Measurements from ENCODE around the gene ZFP2.
A peak's percentile ranks its signal among the peaks of the same experiment; 100 is the strongest.
"Not testable (repeated sequence)": the region's sequence is repeated elsewhere in the genome, so short reads cannot be mapped to it uniquely, and the experiment has no call there.

The ZFP2 gene

DNA sequence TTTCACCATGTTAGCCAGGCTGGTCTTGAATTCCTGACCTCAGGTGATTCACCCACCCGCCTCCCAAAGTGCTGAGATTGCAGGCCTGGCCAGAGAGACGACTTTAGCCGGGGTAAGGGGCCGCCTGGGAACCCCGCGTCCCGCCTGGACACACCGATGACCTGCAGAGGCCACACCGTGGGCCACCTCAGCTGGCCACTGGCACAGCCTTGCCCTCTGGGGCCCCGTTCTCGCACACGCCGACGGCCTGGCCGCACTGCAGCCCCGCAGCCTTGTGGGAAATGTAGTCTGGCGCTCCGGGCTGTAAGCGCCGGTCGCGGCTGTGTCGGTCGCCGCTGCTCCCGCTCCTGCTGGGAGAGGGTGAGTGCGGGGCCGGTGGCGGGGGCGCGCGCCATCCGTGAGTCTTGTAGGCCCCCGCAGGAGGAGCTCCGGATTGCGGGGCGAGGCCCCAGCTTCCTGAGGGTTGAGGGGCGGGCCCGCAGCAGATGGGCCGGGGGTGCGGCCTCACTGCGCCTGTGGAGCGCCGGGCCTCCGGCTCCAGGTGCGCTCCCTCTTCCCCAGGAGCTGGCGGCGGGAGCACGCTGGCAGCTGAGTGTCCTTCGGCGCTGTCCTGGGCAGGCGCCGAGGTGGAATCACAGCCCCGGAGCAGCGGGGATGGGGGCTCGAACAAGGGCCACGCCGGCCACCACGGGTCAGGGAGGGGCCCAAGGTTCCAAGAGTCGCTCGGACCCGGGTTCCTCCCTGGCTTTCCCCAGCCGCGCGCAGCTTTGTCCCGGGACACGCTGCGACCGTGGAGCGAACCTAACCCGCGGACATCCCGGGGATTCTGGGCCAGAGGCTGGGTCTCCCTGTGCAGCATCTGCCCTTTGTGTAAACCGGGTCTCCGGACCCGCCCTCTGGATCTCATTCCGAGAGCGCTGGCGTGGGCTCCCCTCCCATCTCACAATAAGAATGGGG is at the start of gene ZFP2:
Gene ZFP2, plus strand, starts transcription at position 299 of the 957 bp plus-strand sequence. CDS start 35,401 bp downstream, outside the sequence.
- DNase-seq (ENCODE audit: extremely low read depth in 1 of 2, low read depth in 1 of 2): no peak

- DNase-seq (ENCODE audit: extremely low read depth in 1 of 2, low read depth in 1 of 2): no peak
Measured at GRCh38 chr5:178849316-178849715, 46.4 kb upstream of the ZFP2 start.

DNA sequence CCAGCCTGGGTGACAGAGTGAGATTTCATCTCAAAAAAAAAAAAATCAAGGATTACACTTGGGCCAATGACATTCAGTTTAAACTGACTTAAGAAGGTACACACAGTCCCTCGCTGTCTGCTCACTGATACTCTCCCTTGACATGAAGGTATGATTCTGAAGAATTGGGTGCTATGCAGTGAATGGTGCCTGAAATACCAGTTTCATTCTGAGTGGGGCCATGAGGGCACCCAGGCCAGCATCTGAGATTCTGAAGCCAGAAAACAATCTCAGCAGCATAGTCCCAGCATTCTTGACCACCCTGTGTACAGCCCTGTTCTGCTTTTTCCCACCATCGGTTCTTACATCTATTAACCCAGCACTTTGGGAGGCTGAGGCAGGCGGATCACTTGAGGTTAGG is 43.8 kb upstream of the ZFP2 start:
- DNase-seq (ENCODE audit: extremely low read depth in 1 of 2, low read depth in 1 of 2): no peak

GRCh38 chr5:178854284-178854683 is 41.4 kb upstream of the ZFP2 start:
- no peak for DNase-seq (ENCODE audit: extremely low read depth in 1 of 2, low read depth in 1 of 2)

- peak; percentile 66 for DNase-seq (ENCODE audit: extremely low read depth in 1 of 2, low read depth in 1 of 2)
Measured at GRCh38 chr5:178859625-178860521, 35.8 kb upstream of the ZFP2 start, which contains the start of gene ZNF354B. Gene ZNF354B (plus strand): TSS chr5:178859953. CDS start chr5:178861048, 1,095 bp downstream.

DNA sequence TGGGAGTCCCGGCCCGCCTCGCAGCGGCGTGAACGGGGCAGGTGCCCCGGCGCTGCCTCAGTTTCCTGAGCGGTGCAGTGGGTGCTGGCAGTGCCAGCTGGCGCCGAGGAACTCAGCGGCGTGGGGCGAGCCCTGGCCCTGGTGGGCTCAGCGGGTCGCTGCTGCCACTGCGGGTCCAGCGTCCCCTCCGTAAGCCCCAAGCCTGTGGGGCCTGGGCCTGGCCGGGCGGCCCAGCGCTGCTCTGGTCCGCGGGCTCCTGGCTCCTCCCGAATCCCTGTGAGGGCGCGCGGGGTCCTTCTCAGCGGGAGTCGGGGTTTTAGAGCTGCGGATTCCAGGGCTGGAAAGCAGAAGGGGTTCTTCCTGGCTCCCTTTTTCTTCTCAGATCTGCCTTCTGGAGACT is 35.1 kb upstream of the ZFP2 start:
- DNase-seq (ENCODE audit: extremely low read depth in 1 of 2, low read depth in 1 of 2): not testable (repeated sequence)

DNA sequence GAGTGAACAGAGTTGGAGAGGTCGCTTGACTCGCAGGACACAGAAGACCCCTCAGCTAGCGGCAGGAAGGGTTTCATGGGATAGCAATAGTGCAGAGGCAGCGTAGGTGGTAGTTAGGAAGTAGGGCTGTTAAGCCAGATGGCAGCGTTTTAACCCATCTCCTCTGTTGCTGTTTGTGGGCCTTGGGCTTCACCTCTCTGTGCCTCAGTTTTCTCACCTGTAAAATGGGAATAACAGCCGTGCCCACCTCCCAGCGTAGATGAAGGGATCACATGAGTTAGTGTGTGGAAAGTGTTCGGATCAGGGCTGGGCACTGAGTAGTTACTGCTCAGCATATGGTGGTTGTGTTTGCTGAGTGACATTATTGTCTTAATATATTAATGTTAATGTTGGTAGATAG is 34.1 kb upstream of the ZFP2 start:
- DNase-seq (ENCODE audit: extremely low read depth in 1 of 2, low read depth in 1 of 2): no peak

- DNase-seq (ENCODE audit: extremely low read depth in 1 of 2, low read depth in 1 of 2): no peak
Measured at GRCh38 chr5:178866946-178867345, 28.8 kb upstream of the ZFP2 start.

GRCh38 chr5:178869577-178869976 is 26.1 kb upstream of the ZFP2 start:
- DNase-seq (ENCODE audit: extremely low read depth in 1 of 2, low read depth in 1 of 2): no peak

GRCh38 chr5:178870411-178870810 is 25.3 kb upstream of the ZFP2 start:
- no peak for DNase-seq (ENCODE audit: extremely low read depth in 1 of 2, low read depth in 1 of 2)

- DNase-seq (ENCODE audit: extremely low read depth in 1 of 2, low read depth in 1 of 2): no peak
Measured at GRCh38 chr5:178872302-178872701, 23.4 kb upstream of the ZFP2 start.

- DNase-seq (ENCODE audit: extremely low read depth in 1 of 2, low read depth in 1 of 2): not testable (repeated sequence)
Measured at GRCh38 chr5:178883115-178883694, 12.5 kb upstream of the ZFP2 start.

DNA sequence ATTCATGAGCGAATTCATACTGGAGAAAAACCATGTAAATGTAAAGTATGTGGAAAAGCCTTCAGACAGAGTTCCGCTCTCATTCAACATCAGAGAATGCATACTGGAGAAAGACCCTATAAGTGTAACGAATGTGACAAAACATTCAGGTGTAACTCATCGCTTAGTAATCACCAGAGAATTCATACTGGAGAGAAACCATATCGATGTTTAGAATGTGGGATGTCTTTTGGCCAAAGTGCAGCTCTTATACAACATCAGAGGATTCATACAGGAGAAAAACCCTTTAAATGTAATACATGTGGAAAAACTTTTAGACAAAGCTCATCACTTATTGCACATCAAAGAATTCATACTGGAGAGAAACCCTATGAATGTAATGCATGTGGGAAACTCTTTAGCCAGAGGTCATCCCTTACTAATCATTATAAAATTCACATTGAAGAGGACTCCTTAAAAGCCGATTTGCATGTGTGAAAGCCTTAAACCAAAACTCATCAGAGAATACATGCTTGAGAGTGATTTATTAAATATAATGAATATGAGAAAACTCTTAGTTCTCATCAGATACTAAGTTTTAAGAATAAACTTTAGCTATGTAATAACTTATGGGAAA is 11.8 kb upstream of the ZFP2 start:
- DNase-seq (ENCODE audit: extremely low read depth in 1 of 2, low read depth in 1 of 2): no peak

GRCh38 chr5:178899289-178899688 is 3.6 kb downstream of the ZFP2 start:
- no peak for DNase-seq (ENCODE audit: extremely low read depth in 1 of 2, low read depth in 1 of 2)

DNA sequence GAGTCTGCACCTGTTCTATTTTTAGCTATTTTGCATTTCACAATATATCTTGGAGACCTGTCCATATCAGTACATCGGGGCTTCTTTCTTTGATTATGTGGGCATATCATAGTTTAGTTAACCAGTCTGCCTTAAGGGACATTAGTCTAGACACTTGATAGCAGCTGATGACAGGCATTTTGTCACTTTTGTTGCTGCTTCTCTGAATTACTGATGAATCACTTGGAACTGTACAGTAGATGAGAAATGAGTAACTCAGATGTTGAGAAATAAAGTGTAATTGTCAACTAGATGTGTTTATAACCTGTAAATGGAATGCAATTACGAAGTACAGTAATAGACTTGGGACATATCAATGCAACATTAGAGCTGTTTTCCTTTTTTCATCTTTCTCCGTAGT is 7.1 kb downstream of the ZFP2 start:
- DNase-seq (ENCODE audit: extremely low read depth in 1 of 2, low read depth in 1 of 2): no peak

DNA sequence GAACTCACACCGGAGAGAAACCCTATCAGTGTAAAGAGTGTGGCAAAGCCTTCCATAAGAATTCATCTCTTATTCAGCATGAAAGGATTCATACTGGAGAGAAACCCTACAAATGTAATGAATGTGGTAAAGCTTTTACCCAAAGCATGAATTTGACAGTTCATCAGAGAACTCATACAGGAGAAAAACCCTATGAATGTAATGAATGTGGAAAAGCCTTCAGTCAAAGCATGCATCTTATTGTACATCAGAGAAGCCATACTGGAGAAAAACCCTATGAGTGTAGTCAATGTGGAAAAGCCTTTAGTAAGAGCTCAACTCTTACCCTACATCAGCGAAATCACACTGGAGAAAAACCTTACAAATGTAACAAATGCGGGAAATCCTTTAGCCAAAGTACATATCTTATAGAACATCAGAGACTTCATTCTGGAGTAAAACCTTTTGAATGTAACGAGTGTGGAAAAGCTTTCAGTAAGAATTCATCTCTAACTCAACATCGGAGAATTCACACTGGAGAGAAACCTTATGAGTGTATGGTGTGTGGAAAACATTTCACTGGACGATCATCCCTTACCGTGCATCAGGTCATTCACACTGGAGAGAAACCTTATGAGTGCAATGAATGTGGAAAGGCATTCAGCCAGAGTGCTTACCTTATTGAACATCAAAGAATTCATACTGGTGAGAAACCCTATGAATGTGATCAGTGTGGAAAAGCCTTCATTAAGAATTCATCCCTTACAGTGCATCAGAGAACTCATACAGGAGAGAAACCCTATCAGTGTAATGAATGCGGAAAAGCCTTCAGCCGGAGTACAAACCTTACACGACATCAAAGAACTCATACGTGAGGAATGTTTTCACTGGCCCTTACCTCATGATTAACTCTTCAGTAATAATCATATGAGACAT is 36.4 kb downstream of the ZFP2 start:
- DNase-seq (ENCODE audit: extremely low read depth in 1 of 2, low read depth in 1 of 2): no peak

DNA sequence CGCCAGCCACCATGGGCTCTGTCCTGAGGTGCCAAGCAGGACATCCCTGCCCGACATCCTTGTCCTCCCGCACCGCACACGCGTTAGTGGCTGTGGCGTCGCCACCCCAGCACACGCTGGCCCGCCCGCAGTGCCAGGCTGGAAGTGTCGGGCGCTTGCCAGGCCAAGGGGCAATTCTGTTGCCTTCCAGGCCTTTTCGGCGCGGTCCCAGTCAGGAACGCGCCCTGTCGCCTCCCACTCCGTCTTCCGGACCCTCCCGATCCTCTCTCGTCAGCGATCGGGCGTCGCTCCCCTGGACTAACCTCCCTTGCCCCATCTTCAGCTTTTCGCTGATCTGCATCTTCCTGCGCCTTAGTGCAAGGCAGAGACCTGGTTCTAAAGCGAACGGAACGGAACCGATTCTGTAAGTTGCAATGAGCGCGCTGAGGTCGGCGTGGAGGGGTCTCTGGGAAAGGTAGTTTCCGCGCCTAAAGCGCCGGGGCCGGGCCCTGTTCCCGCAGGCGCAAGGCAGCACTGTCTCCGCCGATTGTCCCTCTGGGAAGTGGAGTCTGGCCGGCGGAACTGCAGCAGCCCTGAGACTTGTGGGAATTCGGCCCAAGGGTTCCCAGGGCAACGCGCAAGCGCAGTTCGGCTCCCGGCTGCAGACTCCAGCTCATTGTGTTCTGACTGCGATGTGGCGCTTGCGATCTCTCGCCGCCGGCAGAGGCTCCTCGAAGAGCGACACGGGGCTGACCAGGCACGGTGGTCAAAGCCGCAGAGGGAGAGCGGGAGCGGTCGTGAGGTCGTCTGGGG is 45.1 kb downstream of the ZFP2 start, which contains the start of gene ZNF454:
Gene ZNF454, plus strand, starts transcription at position 630 of the 792 bp plus-strand sequence. CDS start 1,594 bp downstream, outside the sequence.
- DNase-seq (ENCODE audit: extremely low read depth in 1 of 2, low read depth in 1 of 2): no peak

DNA sequence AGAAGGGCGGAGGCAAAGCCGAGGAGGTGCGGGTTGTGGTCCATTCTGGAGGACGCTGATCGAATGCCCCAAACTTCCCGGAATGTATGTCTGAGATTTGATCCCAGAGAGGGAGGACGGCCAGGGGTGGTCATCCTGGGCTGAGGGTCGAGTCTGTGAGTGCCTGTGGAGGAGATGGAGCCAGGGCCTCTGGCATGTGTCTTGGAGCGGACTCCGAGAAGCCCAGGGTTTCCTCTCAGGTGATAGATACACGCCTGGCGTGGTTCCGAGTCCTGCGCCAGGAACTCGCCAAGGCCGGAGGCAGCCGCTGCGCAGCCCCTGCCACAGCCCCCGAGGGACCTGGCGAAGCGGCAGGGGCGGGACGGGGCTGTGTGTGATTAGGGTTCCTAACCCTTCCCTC is 45.6 kb downstream of the ZFP2 start:
- no peak for DNase-seq (ENCODE audit: extremely low read depth in 1 of 2, low read depth in 1 of 2)
